H9 (cell line): ENCODE measurements around the gene TBC1D22A. TPM values are rescaled to one million over a fixed set of nuclear protein-coding genes. Genes with fewer than 3 reads are reported as not detected.

Source experiments
- DNase-seq: peaks from one replicate; pipeline ENCODE4 v3.0.0-alpha.2; 2017
- H2AFZ ChIP-seq: one replicate; pipeline ENCODE4 v1.6.1; 2013; ENCODE audit warnings: mild to moderate bottlenecking, low read length, control low read depth, moderate library complexity
- H2AK5ac ChIP-seq: 2 replicates; pipeline ENCODE4 v1.6.1; 2013; ENCODE audit warnings: low read length, control low read depth, mixed read lengths; ENCODE audit not compliant: insufficient read length
- H2BK120ac ChIP-seq: one replicate; pipeline ENCODE4 v1.6.1; 2013; ENCODE audit warnings: low read depth, mild to moderate bottlenecking, low read length, control low read depth, inconsistent platforms; ENCODE audit not compliant: poor library complexity, severe bottlenecking
- H2BK12ac ChIP-seq: 2 replicates; pipeline ENCODE4 v1.6.1; 2013; ENCODE audit warnings: low read length, control low read depth, mixed read lengths, low read depth; ENCODE audit not compliant: insufficient read length
- H2BK15ac ChIP-seq: 2 replicates; pipeline ENCODE4 v1.6.1; 2013; ENCODE audit warnings: low read depth, low read length, control low read depth
- H2BK20ac ChIP-seq: one replicate; pipeline ENCODE4 v1.6.1; 2013; ENCODE audit warnings: low read depth, mild to moderate bottlenecking, low read length, control low read depth, inconsistent platforms; ENCODE audit not compliant: poor library complexity, severe bottlenecking
- H2BK5ac ChIP-seq: 2 replicates; pipeline ENCODE4 v1.6.1; 2013; ENCODE audit warnings: low read length, control low read depth, mixed read lengths; ENCODE audit not compliant: insufficient read length
- H3K14ac ChIP-seq: 2 replicates; pipeline ENCODE4 v1.6.1; 2013; ENCODE audit warnings: low read length, control low read depth; ENCODE audit not compliant: insufficient read depth
- H3K18ac ChIP-seq: 2 replicates; pipeline ENCODE4 v1.6.1; 2013; ENCODE audit warnings: low read depth, mild to moderate bottlenecking, mixed read lengths, low read length, control low read depth; ENCODE audit not compliant: insufficient read length
- H3K23ac ChIP-seq: 2 replicates; pipeline ENCODE4 v1.6.1; 2013; ENCODE audit warnings: low read length, control low read depth, mixed read lengths, low read depth; ENCODE audit not compliant: insufficient read length
- H3K23me2 ChIP-seq: 2 replicates; pipeline ENCODE4 v1.6.1; 2013; ENCODE audit warnings: low read depth, mild to moderate bottlenecking, mixed read lengths, low read length, control low read depth; ENCODE audit not compliant: insufficient read length, poor library complexity, severe bottlenecking
- H3K27ac ChIP-seq: 2 replicates; pipeline ENCODE4 v1.5.1; 2013; ENCODE audit warnings: low read length, control low read depth, mixed read lengths, low read depth; ENCODE audit not compliant: insufficient read length
- H3K27me3 ChIP-seq: 2 replicates; pipeline ENCODE4 v1.6.1; 2013; ENCODE audit warnings: low read length, control low read depth, inconsistent platforms; ENCODE audit not compliant: insufficient read depth
- H3K4ac ChIP-seq: 2 replicates; pipeline ENCODE4 v1.6.1; 2013; ENCODE audit warnings: low read depth, mild to moderate bottlenecking, control low read depth, inconsistent platforms, low read length, moderate library complexity
- H3K4me1 ChIP-seq: 2 replicates; pipeline ENCODE4 v1.6.1; 2013; ENCODE audit warnings: low read length, control low read depth, inconsistent platforms; ENCODE audit not compliant: insufficient read depth
- H3K4me2 ChIP-seq: 2 replicates; pipeline ENCODE4 v1.6.1; 2013; ENCODE audit warnings: low read length, control low read depth, mixed read lengths; ENCODE audit not compliant: insufficient read length, insufficient read depth
- H3K56ac ChIP-seq: 2 replicates; pipeline ENCODE4 v1.6.1; 2013; ENCODE audit warnings: low read depth, mild to moderate bottlenecking, mixed read lengths, low read length, control low read depth; ENCODE audit not compliant: insufficient read length
- H3K79me1 ChIP-seq: 2 replicates; pipeline ENCODE4 v1.6.1; 2013; ENCODE audit warnings: low read depth, mild to moderate bottlenecking, moderate library complexity, low read length, control low read depth, inconsistent platforms; ENCODE audit not compliant: insufficient read depth, poor library complexity, severe bottlenecking
- H3K79me2 ChIP-seq: 2 replicates; pipeline ENCODE4 v1.6.1; 2013; ENCODE audit warnings: low read length, control low read depth, inconsistent platforms; ENCODE audit not compliant: insufficient read depth
- H3K9ac ChIP-seq: 2 replicates; pipeline ENCODE4 v1.6.1; 2013; ENCODE audit warnings: low read length, control low read depth, mixed read lengths; ENCODE audit not compliant: insufficient read length; ENCODE audit errors: extremely low read depth
- H3K9me3 ChIP-seq: one replicate; pipeline ENCODE4 v1.6.1; 2013; ENCODE audit warnings: low read depth, low read length, inconsistent platforms; ENCODE audit not compliant: control insufficient read depth
- H3T11ph ChIP-seq: one replicate; pipeline ENCODE4 v1.6.1; 2013; ENCODE audit warnings: mild to moderate bottlenecking, low read length, control low read depth, inconsistent platforms
- H4K20me1 ChIP-seq: one replicate; pipeline ENCODE4 v1.6.1; 2013; ENCODE audit not compliant: control insufficient read depth, insufficient read length, insufficient read depth
- H4K5ac ChIP-seq: 2 replicates; pipeline ENCODE4 v1.6.1; 2013; ENCODE audit warnings: low read depth, mild to moderate bottlenecking, mixed read lengths, low read length, control low read depth; ENCODE audit not compliant: insufficient read length
- H4K8ac ChIP-seq: replicated peaks from 2 replicates; pipeline ENCODE4 v1.6.1; 2013; ENCODE audit warnings: low read length, control low read depth, mixed read lengths, low read depth; ENCODE audit not compliant: insufficient read length
- H4K91ac ChIP-seq: 2 replicates; pipeline ENCODE4 v1.6.1; 2013; ENCODE audit warnings: low read depth, mild to moderate bottlenecking, moderate library complexity, mixed read lengths, low read length, control low read depth; ENCODE audit not compliant: insufficient read length
- H3K27ac Mint-ChIP-seq, 3 experiments: 2 replicates in 2 of 3; 3 replicates in 1 of 3; pipeline ENCODE4 v1.8.0; 2020 to 2021; ENCODE audit warnings: mixed read lengths in 3 of 3, mild to moderate bottlenecking in 1 of 3, moderate library complexity in 1 of 3
- H3K27me3 Mint-ChIP-seq: 2 replicates; pipeline ENCODE4 v1.8.0; 2021; ENCODE audit warnings: low read depth, mild to moderate bottlenecking, moderate library complexity, mixed read lengths
- H3K36me3 Mint-ChIP-seq, 3 experiments: 2 replicates in 2 of 3; 3 replicates in 1 of 3; pipeline ENCODE4 v1.8.0; 2020 to 2021; ENCODE audit warnings: low read depth in 3 of 3, mixed read lengths in 3 of 3; ENCODE audit not compliant: insufficient read depth in 1 of 3
- H3K4me1 Mint-ChIP-seq, 2 experiments: 2 replicates each; pipeline ENCODE4 v1.8.0; 2020; ENCODE audit warnings: mixed read lengths in 2 of 2
- H3K4me3 Mint-ChIP-seq, 2 experiments: 2 replicates in 1 of 2; 3 replicates in 1 of 2; pipeline ENCODE4 v1.8.0; 2020 to 2021; ENCODE audit warnings: mild to moderate bottlenecking in 2 of 2, mixed read lengths in 2 of 2, moderate library complexity in 1 of 2
- H3K9me3 Mint-ChIP-seq, 2 experiments: 2 replicates in 1 of 2; 3 replicates in 1 of 2; pipeline ENCODE4 v1.8.0; 2020; ENCODE audit warnings: mild to moderate bottlenecking in 2 of 2, mixed read lengths in 2 of 2, moderate library complexity in 1 of 2
- CTCF ChIP-seq: fragments of 200-600 bp; sonication (generic); conservative IDR thresholded peaks from 3 replicates; pipeline ENCODE4 v1.8.0; 2021; ENCODE audit warnings: antibody characterized with exemption, mild to moderate bottlenecking
- WGBS: extraction: QIAGEN DNeasy Blood & Tissue Kit; methylation state at CpG from one replicate; pipeline ENCODE4 v1.1.7; 2013; ENCODE audit warnings: missing lambda C conversion rate, low lambda C conversion rate, mixed read lengths; ENCODE audit not compliant: insufficient read length; ENCODE audit errors: extremely low coverage; 5-methylcytosine and 5-hydroxymethylcytosine counted together
- total RNA-seq: library from RNA; stranded (reverse); gene quantifications from 2 replicates; pipeline ENCODE4 v1.2.1, GENCODE V29; 2021

TBC1D22A gene
- total RNA-seq, 1 experiment from 2014 or later = 20.8 TPM

DNA sequence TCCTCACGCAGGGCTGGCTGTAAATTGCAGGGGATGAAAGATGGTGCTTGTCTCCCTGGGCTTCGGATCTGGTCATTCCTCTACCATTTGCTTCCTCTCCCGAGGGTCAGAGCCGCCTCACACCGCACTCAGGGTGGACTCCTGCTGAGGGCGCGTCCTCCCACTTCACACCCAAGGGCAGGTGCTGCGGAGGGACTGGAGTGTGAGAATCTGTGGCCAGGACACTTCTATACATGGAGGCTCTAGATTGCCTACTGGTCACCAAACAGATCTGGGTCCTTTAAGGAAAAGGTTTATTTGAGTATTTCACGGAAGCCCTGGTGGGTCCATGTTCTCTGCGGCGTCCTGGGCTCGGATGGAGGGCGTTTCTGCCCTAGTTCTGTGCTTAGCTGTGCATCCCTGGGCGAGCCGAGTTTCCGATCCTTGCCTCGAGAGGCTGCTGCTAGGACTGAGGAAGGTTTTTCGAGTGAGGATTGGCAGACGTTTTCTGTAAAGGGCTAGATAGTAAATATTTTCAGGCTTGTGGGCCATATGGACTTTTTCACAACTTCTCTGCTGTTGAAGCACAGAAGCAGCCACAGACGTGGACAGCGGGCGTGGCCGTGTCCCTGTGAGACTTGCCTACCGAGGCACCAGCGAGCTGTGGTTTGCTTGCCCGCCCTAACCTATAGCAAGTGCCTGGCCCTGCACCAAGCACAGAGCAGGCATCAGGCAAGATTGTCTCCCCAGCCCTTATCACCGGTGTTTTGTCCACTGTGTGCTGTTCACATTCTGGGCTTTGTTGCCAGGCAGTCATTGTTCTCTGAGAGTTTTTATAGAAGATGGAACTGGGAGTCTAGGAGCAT, 279.0 kb downstream of the TBC1D22A start:
- H2BK20ac ChIP-seq = no peak overlapping the region
- H4K5ac ChIP-seq = no peak overlapping the region
- H2AFZ ChIP-seq = no peak overlapping the region
- no peak overlapping the region for H3K56ac ChIP-seq
- H2BK5ac ChIP-seq = no peak overlapping the region
- peaks cover 0 to 1% (median 0%) of the 10 kb centered on the region in 3 experiments; a peak in 1 of 7 replicates for H3K36me3 Mint-ChIP-seq
- no peak overlapping the region; a peak in 1 of 7 replicates for H3K27ac Mint-ChIP-seq
- H4K20me1 ChIP-seq = no peaks in the 10 kb centered on the region
- no peaks in the 10 kb centered on the region; the same call in 1 of the 2 replicates for H3K27me3 Mint-ChIP-seq
- no peak overlapping the region for H3K4me2 ChIP-seq
- no peak overlapping the region for H2BK15ac ChIP-seq
- no peak for DNase-seq
- H4K8ac ChIP-seq = no peak overlapping the region
- H2BK12ac ChIP-seq = no peak overlapping the region
- H2AK5ac ChIP-seq = no peak overlapping the region
- H3K9me3 ChIP-seq = no peaks in the 10 kb centered on the region
- no peaks in the 10 kb centered on the region for H3K27me3 ChIP-seq
- no peak overlapping the region for H3K4me3 Mint-ChIP-seq
- H4K91ac ChIP-seq = no peak overlapping the region
- no peak overlapping the region; the same call in 1 of the 2 replicates for H3K14ac ChIP-seq
- H3K4me1 ChIP-seq = no peaks in the 10 kb centered on the region; the same call in 1 of the 2 replicates
- no peaks in the 10 kb centered on the region; the same call in 1 of the 2 replicates for H3K79me2 ChIP-seq
- no peak overlapping the region for H3K23ac ChIP-seq
- H2BK120ac ChIP-seq = no peak overlapping the region
- H3K4me1 Mint-ChIP-seq = peaks cover 16 to 17% of the 10 kb centered on the region in 2 experiments
- whole genome bisulfite sequencing = no CpG with 5 or more reads among the region's 27 CpGs
- H3K9ac ChIP-seq = no peak overlapping the region
- H3K27ac ChIP-seq = no peak overlapping the region
- no peaks in the 10 kb centered on the region for H3K23me2 ChIP-seq
- H3K79me1 ChIP-seq = no peaks in the 10 kb centered on the region
- no peak overlapping the region for H3K18ac ChIP-seq
- no peak for TF ChIP-seq CTCF
- no peaks in the 10 kb centered on the region for H3K9me3 Mint-ChIP-seq
- H3K4ac ChIP-seq = no peak overlapping the region
- no peak overlapping the region for H3T11ph ChIP-seq
